ENCODE measurements around the gene FANCL.
"Not testable (repeated sequence)": the region's sequence is repeated elsewhere in the genome, so short reads cannot be mapped to it uniquely, and the experiment has no call there.

Gene FANCL

DNA sequence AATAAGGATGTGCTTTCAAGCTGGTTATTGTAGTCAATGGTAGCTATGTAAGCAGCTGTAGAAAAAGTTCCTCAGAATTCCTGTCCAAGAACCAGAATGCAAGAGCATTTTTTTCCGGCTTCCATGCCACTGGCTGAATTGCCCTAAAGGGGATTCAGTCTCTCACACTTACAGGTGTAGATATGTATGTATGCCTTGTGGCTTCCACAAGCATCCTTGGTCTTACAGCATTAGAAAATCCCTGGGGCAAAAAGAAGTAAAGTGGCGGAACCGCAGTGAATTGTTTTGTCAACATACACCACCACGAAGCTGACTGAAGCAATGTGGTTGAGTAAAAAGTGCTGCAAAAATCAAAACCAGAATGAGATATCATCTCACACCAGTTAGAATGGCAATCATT, 54.6 kb downstream of the FANCL start:
- no peak overlapping the region for H3K4me3 Mint-ChIP-seq
- no peak overlapping the region for H3K27ac Mint-ChIP-seq
- no peaks in the 10 kb centered on the region for H3K9me3 Mint-ChIP-seq
- H3K27me3 Mint-ChIP-seq: no peaks in the 10 kb centered on the region
- no peak for DNase-seq
- peaks cover 17% of the 10 kb centered on the region for H3K36me3 Mint-ChIP-seq (ENCODE audit: low read depth)
- no peaks in the 10 kb centered on the region for H3K4me1 Mint-ChIP-seq (ENCODE audit: low read depth)

DNA sequence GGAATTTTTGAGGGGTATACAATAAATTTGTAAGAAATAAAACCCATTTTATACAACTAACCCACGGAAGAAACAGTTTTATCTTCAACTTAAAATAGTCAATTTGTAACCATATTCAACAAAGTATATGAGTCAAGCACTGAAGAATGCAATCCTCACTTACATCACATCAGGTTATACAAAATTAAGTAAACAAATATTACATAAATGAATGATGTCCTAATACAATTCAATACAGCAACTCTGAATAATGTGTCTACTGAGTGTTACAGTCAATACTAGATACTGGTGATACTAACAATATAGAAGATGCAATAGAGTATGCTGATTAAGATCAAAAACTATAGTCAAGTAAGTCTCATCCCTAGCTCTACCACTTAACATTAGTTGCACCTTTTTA, 58.6 kb downstream of the FANCL start:
- H3K4me3 Mint-ChIP-seq: no peak overlapping the region
- peaks cover 22% of the 10 kb centered on the region for H3K36me3 Mint-ChIP-seq (ENCODE audit: low read depth)
- no peak for DNase-seq
- H3K4me1 Mint-ChIP-seq (ENCODE audit: low read depth): no peaks in the 10 kb centered on the region
- no peaks in the 10 kb centered on the region for H3K27me3 Mint-ChIP-seq
- H3K9me3 Mint-ChIP-seq: peaks cover 5% of the 10 kb centered on the region
- H3K27ac Mint-ChIP-seq: no peak overlapping the region

DNA sequence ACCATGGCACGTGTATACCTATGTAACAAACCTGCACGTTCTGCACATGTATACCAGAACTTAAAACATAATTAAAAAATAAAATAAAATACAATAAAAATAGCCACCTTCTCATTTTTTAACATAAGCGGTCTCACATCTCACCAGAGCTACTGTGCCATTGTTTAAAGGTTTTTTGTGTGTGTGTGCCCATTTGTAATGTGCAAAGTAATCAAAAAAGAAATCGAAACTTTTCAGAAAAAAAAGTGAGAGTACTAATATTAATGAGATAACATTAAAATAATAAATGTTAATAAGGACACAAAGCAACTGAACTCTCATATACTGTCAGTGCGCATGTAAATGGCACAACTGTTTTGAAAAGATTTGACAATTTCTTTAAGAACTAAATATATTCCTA, 60.5 kb downstream of the FANCL start:
- H3K36me3 Mint-ChIP-seq (ENCODE audit: low read depth): peaks cover 20% of the 10 kb centered on the region
- no peak overlapping the region for H3K27ac Mint-ChIP-seq
- DNase-seq: no peak
- no peaks in the 10 kb centered on the region for H3K4me1 Mint-ChIP-seq (ENCODE audit: low read depth)
- peaks cover 5% of the 10 kb centered on the region for H3K9me3 Mint-ChIP-seq
- no peaks in the 10 kb centered on the region for H3K27me3 Mint-ChIP-seq
- no peak overlapping the region for H3K4me3 Mint-ChIP-seq

DNA sequence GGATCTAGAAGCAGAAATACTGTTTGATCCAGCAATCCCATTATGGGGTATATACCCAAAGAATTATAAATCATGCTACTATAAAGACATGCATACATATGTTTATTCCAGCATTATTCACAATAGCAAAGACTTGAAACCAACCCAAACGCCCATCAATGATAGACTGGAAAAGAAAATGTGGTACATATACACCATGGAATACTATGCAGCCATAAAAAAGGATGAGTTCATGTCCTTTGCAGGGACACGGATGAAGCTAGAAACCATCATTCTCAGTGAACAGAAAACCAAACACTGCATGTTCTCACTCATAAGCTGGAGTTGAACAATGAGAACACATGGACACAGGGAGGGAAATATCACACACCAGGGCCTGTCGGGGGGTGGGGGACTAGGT, 61.0 kb downstream of the FANCL start:
- not testable (repeated sequence) for H3K27me3 Mint-ChIP-seq; H3K4me3 Mint-ChIP-seq; H3K9me3 Mint-ChIP-seq; H3K4me1 Mint-ChIP-seq (ENCODE audit: low read depth); DNase-seq; H3K27ac Mint-ChIP-seq
- peaks cover 23% of the 10 kb centered on the region for H3K36me3 Mint-ChIP-seq (ENCODE audit: low read depth)

DNA sequence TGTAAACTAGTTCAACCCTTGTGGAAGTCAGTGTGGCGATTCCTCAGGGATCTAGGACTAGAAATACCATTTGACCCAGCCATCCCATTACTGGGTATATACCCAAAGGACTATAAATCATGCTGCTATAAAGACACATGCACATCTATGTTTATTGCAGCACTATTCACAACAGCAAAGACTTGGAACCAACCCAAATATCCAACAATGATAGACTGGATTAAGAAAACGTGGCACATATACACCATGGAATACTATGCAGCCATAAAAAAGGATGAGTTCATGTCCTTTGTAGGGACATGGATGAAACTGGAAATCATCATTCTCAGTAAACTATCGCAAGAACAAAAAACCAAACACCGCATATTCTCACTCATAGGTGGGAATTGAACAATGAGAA, 63.9 kb downstream of the FANCL start:
- not testable (repeated sequence) for DNase-seq, H3K27me3 Mint-ChIP-seq
- peaks cover 44% of the 10 kb centered on the region for H3K36me3 Mint-ChIP-seq (ENCODE audit: low read depth)

DNA sequence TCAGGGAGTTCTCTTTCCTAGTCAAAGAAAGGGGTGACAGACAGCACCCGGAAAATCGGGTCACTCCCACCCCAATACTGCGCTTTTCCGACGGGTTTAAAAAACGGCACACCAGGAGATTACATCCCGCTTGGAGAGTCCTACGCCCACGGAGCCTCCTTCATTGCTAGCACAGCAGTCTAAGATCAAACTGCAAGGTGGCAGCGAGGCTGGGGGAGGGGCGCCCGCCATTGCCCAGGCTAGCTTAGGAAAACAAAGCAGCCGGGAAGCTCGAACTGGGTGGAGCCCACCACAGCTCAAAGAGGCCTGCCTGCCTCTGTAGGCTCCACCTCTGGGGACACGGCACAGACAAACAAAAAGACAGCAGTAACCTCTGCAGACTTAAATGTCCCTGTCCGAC, 69.3 kb downstream of the FANCL start:
- DNase-seq; H3K27me3 Mint-ChIP-seq; H3K4me1 Mint-ChIP-seq (ENCODE audit: low read depth); H3K27ac Mint-ChIP-seq; H3K4me3 Mint-ChIP-seq: not testable (repeated sequence)
- Mint-ChIP-seq H3K9me3 (peaks cover 14% of the 10 kb centered on the region), H3K36me3 (ENCODE audit: low read depth) (peaks cover 60% of the 10 kb centered on the region)

More for the DNA sequence above, 63.9 kb downstream of the FANCL start:
- H3K4me1 Mint-ChIP-seq (ENCODE audit: low read depth); H3K9me3 Mint-ChIP-seq; H3K4me3 Mint-ChIP-seq; H3K27ac Mint-ChIP-seq: not testable (repeated sequence)

DNA sequence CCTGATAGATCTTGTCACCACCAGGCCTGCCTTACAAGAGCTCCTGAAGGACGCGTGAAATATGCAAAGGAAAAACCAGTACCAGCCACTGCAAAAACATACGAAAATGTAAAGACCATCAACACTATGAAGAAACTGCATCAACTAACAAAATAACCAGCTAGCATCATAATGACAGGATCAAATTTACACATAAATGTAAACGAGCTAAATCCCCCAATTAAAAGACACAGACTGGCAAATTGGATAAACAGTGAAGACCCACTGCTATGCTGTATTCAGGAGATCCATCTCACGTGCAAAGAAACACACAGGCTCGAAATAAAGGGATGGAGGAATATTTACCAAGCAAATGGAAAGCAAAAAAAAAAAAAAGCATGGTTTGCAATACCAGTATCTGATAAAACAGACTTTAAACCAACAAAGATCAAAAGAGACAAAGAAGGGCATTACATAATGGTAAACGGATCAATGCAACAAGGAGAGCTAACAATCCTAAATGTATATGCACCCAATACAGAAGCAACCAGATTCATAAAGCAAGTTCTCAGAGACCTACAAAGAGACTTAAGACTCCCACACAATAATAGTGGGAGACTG, 70.7 kb downstream of the FANCL start:
- not testable (repeated sequence) for H3K27ac Mint-ChIP-seq; H3K27me3 Mint-ChIP-seq; DNase-seq; H3K4me3 Mint-ChIP-seq; H3K4me1 Mint-ChIP-seq (ENCODE audit: low read depth)
- Mint-ChIP-seq H3K36me3 (ENCODE audit: low read depth) (peaks cover 60% of the 10 kb centered on the region), H3K9me3 (peaks cover 14% of the 10 kb centered on the region)

DNA sequence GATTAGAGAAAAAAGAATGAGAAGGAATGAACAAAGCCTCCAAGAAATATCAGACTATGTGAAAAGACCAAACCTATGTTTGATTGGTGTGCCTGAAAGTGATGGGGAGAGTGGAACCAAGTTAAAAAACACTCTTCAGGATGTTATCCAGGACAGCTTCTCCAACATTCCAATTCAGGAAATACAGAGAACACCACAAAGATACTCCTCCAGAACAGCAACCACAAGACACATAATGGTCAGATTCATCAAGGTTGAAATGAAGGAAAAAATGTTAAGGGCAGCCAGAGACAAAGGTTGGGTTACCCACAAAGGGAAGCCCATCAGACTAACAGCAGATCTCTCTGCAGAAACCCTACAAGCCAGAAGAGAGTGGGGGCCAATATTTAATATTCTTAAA, 71.3 kb downstream of the FANCL start:
- not testable (repeated sequence) for H3K4me1 Mint-ChIP-seq (ENCODE audit: low read depth); H3K27me3 Mint-ChIP-seq; DNase-seq; H3K4me3 Mint-ChIP-seq; H3K27ac Mint-ChIP-seq
- peaks cover 14% of the 10 kb centered on the region for H3K9me3 Mint-ChIP-seq
- H3K36me3 Mint-ChIP-seq (ENCODE audit: low read depth): peaks cover 62% of the 10 kb centered on the region

DNA sequence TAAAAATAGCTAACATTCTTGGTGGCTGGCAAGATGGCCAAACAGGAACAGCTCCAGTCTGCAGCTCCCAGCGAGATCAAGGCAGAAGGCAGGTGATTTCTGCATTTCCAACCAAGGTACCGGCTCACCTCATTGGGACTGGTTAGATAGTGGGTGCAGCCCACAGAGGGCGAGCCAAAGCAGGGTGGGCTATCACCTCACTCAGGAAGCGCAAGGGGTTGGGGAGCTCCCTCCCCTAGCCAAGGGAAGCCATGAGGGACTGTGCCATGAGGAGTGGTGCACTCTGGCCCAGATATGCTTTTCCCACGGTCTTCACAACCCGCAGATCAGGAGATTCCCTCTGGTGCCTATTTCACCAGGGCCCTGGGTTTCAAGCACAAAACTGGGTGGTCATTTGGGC, 73.0 kb downstream of the FANCL start:
- H3K27ac Mint-ChIP-seq; H3K27me3 Mint-ChIP-seq; DNase-seq; H3K4me3 Mint-ChIP-seq; H3K4me1 Mint-ChIP-seq (ENCODE audit: low read depth): not testable (repeated sequence)
- Mint-ChIP-seq H3K36me3 (ENCODE audit: low read depth) (peaks cover 50% of the 10 kb centered on the region), H3K9me3 (peaks cover 14% of the 10 kb centered on the region)

DNA sequence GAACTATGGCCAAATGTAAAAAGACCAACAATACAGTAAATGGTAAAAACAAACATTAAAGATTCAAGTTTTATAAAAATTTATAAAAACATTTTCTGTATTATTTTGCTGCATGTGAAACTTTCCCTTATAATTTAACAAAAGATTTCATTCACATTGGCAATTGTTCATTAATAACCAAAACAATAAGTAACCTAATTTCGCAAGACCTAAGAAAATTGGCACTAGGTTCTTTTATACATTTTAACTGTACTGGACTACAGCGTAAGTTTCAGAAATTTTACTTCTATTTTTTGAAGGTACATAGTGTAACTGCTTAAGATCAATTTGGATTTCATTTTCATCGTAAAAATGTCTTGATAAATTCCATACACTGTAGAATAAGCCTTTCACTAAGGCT, 77.2 kb downstream of the FANCL start:
- H3K36me3 Mint-ChIP-seq (ENCODE audit: low read depth): peaks cover 51% of the 10 kb centered on the region
- H3K4me1 Mint-ChIP-seq (ENCODE audit: low read depth): no peaks in the 10 kb centered on the region
- no peaks in the 10 kb centered on the region for H3K27me3 Mint-ChIP-seq
- no peak overlapping the region for H3K4me3 Mint-ChIP-seq
- H3K9me3 Mint-ChIP-seq: no peaks in the 10 kb centered on the region
- H3K27ac Mint-ChIP-seq: no peak overlapping the region
- no peak for DNase-seq

DNA sequence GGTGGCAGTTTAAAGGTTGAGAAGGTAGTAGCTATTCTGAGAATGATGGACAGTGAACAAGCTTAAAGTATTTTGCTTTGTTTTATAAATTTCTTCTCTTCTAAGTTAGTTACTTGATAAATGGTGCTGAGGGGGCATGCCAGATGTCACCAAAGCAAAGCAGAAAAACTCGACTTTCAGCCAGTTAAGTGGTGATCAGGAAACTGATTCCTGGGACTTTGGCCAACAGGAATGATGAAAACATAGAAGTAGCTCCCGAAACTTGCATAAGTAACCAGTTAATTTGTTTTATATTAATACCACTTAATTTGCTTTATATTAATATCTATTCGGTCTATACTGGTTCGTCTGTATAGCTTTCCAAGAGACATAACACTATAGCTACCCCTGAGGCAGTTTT, 82.6 kb downstream of the FANCL start:
- H3K27ac Mint-ChIP-seq: no peak overlapping the region
- H3K27me3 Mint-ChIP-seq: no peaks in the 10 kb centered on the region
- peaks cover 87% of the 10 kb centered on the region for H3K36me3 Mint-ChIP-seq (ENCODE audit: low read depth)
- H3K4me3 Mint-ChIP-seq: no peak overlapping the region
- H3K4me1 Mint-ChIP-seq (ENCODE audit: low read depth): no peaks in the 10 kb centered on the region
- peaks cover 8% of the 10 kb centered on the region for H3K9me3 Mint-ChIP-seq
- no peak for DNase-seq

DNA sequence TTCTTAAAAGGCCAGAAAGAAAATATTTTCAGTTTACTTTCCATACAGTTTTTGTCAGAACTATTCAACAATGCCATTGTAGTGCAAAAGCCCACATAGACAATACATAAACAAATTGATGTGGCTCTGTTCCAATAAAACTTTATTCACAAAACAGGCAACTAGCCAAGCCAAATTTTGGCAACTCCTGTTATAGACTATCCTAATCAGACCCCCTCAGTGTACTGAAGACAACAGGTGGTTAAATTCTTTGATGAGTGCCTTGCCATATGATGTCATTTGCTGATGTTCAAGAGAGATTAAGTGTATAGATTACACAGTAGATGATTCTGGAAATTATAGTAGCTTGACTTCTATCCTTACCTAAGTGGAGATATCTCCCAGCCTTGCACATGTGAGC, 83.4 kb downstream of the FANCL start:
- Mint-ChIP-seq H3K27ac (no peak overlapping the region), H3K36me3 (ENCODE audit: low read depth) (peaks cover 91% of the 10 kb centered on the region), H3K27me3 (no peaks in the 10 kb centered on the region), H3K4me3 (no peak overlapping the region), H3K4me1 (ENCODE audit: low read depth) (no peaks in the 10 kb centered on the region), H3K9me3 (peaks cover 8% of the 10 kb centered on the region)
- no peak for DNase-seq

DNA sequence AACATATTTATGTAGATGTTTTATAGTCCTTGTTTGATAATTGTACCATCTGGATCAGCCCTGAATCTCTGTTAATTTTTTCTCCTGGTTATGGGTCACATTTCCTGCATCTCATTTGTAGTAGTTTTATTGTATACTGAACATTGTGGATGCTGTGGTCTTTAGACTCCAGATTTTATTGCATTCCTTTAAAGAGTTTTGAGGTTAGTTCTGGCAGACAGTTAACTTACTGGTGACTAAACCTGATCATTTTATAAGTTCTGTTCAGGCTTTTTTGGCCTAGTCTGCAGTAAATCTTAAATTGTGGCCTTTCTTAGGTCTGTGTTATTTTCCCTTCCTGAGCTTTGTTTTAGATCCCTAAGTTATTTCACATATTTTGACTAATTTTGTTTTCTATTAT, 84.3 kb downstream of the FANCL start:
- DNase-seq: no peak
- no peak overlapping the region for H3K27ac Mint-ChIP-seq
- no peaks in the 10 kb centered on the region for H3K4me1 Mint-ChIP-seq (ENCODE audit: low read depth)
- no peaks in the 10 kb centered on the region for H3K27me3 Mint-ChIP-seq
- H3K4me3 Mint-ChIP-seq: no peak overlapping the region
- H3K36me3 Mint-ChIP-seq (ENCODE audit: low read depth): peaks cover 87% of the 10 kb centered on the region
- peaks cover 8% of the 10 kb centered on the region for H3K9me3 Mint-ChIP-seq

DNA sequence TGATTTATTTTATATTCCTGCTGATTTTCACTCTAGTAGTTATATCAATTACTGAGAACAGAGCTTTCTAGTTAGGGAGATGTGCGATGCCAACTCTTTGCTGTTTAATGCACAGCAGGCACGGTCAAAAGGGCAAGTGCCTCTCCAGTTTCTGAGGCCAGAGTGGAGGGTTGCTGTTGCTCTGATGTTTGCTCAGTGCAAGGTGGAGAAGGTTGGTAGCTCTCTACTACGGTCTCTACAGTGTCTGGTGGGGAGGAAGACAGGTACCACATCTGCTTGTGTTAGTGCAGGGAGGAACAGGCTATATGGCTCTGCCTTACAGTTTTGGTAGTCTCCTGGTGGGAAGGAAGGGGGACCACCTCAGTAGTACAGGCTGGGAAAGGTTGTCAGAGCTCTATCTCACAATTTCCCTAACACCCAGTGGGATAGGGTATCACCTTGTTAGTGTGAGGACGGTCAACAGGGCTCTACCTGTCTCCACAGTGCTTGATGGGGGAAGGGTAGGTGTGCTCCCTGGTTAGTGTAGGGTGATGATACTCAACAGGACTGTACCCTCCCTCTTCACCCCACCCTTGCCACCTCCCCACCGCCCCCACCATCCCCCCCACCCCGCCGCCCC, 85.9 kb downstream of the FANCL start:
- Mint-ChIP-seq H3K36me3 (ENCODE audit: low read depth) (peaks cover 74% of the 10 kb centered on the region), H3K9me3 (peaks cover 8% of the 10 kb centered on the region), H3K4me1 (ENCODE audit: low read depth) (peaks cover under 1% of the 10 kb centered on the region), H3K27ac (no peak overlapping the region), H3K27me3 (no peaks in the 10 kb centered on the region), H3K4me3 (no peak overlapping the region)
- no peak for DNase-seq

DNA sequence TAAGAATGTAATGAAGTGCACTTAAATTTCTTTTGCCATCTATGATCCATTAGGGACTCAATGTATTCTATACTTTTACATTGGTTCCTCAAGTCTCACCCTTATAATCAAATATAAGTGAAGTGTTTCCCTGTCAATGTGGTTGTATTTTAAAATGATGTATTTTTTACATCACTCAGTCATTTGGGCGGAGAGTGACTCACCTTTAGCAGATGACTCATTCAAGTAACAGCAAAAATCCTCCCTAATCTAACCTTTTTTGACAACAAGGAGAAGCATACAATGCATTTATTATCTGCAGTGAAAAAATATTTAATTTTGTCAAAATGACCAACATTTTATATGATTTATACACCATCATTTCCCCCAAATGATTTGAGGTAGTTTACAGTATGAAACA, 94.4 kb downstream of the FANCL start:
- no peak overlapping the region for H3K4me3 Mint-ChIP-seq
- H3K36me3 Mint-ChIP-seq (ENCODE audit: low read depth): peaks cover 63% of the 10 kb centered on the region
- H3K4me1 Mint-ChIP-seq (ENCODE audit: low read depth): peaks cover 14% of the 10 kb centered on the region
- no peak for DNase-seq
- H3K27me3 Mint-ChIP-seq: no peaks in the 10 kb centered on the region
- H3K27ac Mint-ChIP-seq: no peak overlapping the region
- H3K9me3 Mint-ChIP-seq: no peaks in the 10 kb centered on the region

DNA sequence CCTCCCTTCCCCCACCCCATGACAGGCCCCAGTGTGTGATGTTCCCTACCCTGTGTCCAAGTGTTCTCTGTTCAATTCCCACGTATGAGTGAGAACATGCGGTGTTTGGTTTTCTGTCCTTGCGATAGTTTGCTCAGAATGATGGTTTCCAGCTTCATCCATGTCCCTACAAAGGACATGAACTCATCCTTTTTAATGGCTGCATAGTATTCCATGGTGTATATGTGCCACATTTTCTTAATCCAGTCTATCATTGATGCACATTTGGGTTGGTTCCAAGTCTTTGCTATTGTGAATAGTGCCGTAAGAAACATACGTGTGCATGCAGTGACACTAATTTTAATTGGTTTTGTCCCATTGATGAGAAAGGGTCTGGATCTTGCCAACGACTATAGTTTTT, 95.4 kb downstream of the FANCL start:
- DNase-seq, H3K27me3 Mint-ChIP-seq: not testable (repeated sequence)
- H3K36me3 Mint-ChIP-seq (ENCODE audit: low read depth): peaks cover 69% of the 10 kb centered on the region

More for the DNA sequence above, 95.4 kb downstream of the FANCL start:
- not testable (repeated sequence) for H3K9me3 Mint-ChIP-seq, H3K4me3 Mint-ChIP-seq, H3K27ac Mint-ChIP-seq
- peaks cover 14% of the 10 kb centered on the region for H3K4me1 Mint-ChIP-seq (ENCODE audit: low read depth)

Data from activated T-cell treated with anti-CD3 and anti-CD28 coated beads, Interleukin-2, amount 50 U/mL, for 24 hours (primary cell).